Suprapubic skin (tissue), 4 donors: ENCODE measurements around the gene HRH2. TPM values are rescaled to one million over a fixed set of nuclear protein-coding genes. Genes with fewer than 3 reads are reported as not detected.
"Not testable (repeated sequence)": the region's sequence is repeated elsewhere in the genome, so short reads cannot be mapped to it uniquely, and the experiment has no call there.

Experiments used
- DNase-seq, 2 donors: peaks; one replicate each; pipeline ENCODE4 v3.0.0-alpha.2; 2019; ENCODE audit warnings: low spot score in 2 of 2
- H3K27ac ChIP-seq: fragments of 200-600 bp; sonication (generic); one replicate; pipeline ENCODE4 v1.5.1; 2019
- H3K27me3 ChIP-seq: fragments of 200-600 bp; sonication (generic); one replicate; pipeline ENCODE4 v1.5.1; 2019
- H3K36me3 ChIP-seq: fragments of 200-600 bp; sonication (generic); one replicate; pipeline ENCODE4 v1.5.1; 2019
- H3K4me1 ChIP-seq: fragments of 200-600 bp; sonication (generic); one replicate; pipeline ENCODE4 v1.5.1; 2019
- H3K4me3 ChIP-seq: fragments of 200-600 bp; sonication (generic); one replicate; pipeline ENCODE4 v1.5.1; 2019; ENCODE audit warnings: mild to moderate bottlenecking
- H3K9me3 ChIP-seq: fragments of 200-600 bp; sonication (generic); one replicate; pipeline ENCODE4 v1.5.1; 2019
- EP300 ChIP-seq: sonication (generic); formaldehyde crosslinking; IDR thresholded peaks from one replicate; pipeline ENCODE4 v1.6.1; 2017; ENCODE audit warnings: antibody characterized with exemption
- POLR2A ChIP-seq, 2 donors: fragments of 450-650 bp; IDR thresholded peaks; one replicate each; pipeline ENCODE4 v1.6.1; 2017; ENCODE audit warnings: antibody characterized with exemption in 2 of 2, mild to moderate bottlenecking in 2 of 2, moderate library complexity in 2 of 2
- POLR2AphosphoS5 ChIP-seq, 3 donors: sonication (generic); formaldehyde crosslinking; IDR thresholded peaks; one replicate each; pipeline ENCODE4 v1.6.1; 2017; ENCODE audit warnings: antibody characterized with exemption in 3 of 3
- WGBS: methylation state at CpG from one replicate; pipeline ENCODE4 v1.1.5; 2018; 5-methylcytosine and 5-hydroxymethylcytosine counted together
- total RNA-seq, 4 donors: library from RNA; depleted of rRNA; stranded (reverse); fragments of >200 nt; gene quantifications; one replicate each; pipeline ENCODE4 v1.1.0, GENCODE V29; 2016
- TF ChIP-seq, protein P1 (sequence below), 2 donors: fragments of 200-600 bp in 1 of 2; fragments of 450-650 bp in 1 of 2; sonication (generic) in 1 of 2; IDR thresholded peaks; one replicate each; pipeline ENCODE4 v1.5.1; 2016 to 2019; ENCODE audit warnings: antibody characterized with exemption in 2 of 2, mild to moderate bottlenecking in 1 of 2, moderate library complexity in 1 of 2

HRH2 gene
- total RNA-seq, 4 donors from 2014 or later = 0.81 to 1.4 (median 1.0) TPM

- Histone ChIP-seq H3K4me3 (no peak overlapping the region), H3K27me3 (no peaks in the 10 kb centered on the region), H3K27ac (no peak overlapping the region), H3K9me3 (no peaks in the 10 kb centered on the region), H3K4me1 (no peaks in the 10 kb centered on the region), H3K36me3 (no peaks in the 10 kb centered on the region)
- 91% methylated on average over 3 of the region's 3 CpGs for WGBS
- peak in 1 of 2 donors; percentile 7 for DNase-seq
- TF ChIP-seq, protein P1, sequence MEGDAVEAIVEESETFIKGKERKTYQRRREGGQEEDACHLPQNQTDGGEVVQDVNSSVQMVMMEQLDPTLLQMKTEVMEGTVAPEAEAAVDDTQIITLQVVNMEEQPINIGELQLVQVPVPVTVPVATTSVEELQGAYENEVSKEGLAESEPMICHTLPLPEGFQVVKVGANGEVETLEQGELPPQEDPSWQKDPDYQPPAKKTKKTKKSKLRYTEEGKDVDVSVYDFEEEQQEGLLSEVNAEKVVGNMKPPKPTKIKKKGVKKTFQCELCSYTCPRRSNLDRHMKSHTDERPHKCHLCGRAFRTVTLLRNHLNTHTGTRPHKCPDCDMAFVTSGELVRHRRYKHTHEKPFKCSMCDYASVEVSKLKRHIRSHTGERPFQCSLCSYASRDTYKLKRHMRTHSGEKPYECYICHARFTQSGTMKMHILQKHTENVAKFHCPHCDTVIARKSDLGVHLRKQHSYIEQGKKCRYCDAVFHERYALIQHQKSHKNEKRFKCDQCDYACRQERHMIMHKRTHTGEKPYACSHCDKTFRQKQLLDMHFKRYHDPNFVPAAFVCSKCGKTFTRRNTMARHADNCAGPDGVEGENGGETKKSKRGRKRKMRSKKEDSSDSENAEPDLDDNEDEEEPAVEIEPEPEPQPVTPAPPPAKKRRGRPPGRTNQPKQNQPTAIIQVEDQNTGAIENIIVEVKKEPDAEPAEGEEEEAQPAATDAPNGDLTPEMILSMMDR (IDR thresholded peaks at IDR 0.05) = no peak
- TF ChIP-seq POLR2AphosphoS5 (IDR thresholded peaks at IDR 0.05) (no peak), POLR2A (IDR thresholded peaks at IDR 0.05) (no peak), EP300 (no peak)
These were observed 60.0 kb downstream of the HRH2 start for GRCh38 chr5:175717837-175718236.

DNA sequence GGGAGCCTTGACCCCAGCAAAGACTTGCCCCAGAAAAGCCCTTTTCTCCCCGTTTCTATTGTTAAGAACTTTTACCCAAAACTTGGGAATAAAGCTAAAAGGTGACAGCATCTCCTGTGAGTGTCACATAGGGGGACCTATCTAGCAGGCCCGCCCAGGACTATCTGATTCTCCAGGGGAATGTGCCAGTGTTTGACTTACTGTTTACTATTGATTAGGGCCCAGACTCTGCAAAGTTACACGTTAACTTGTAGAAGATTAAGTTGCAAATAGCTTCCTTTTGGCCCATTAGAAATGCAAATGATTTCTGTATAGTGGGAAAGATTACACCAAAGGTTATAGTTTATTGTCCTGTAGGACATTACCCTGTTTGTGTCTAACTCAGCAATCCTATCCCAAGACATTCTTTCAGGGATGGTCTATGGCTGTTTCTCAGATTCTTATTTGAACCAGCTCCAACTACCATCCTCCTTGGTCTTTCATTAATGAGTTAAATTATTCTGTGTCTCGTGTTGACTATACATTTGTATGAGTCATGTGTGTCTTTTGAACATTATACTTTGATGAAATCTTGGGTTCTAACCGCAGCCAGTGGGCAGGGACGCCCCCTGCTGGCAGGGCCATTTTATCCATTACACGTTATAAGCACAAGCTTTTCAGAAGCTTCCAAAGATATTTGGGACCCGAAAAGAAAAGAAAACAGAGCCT, 60.7 kb downstream of the HRH2 start:
- H3K27ac ChIP-seq = no peak overlapping the region
- H3K36me3 ChIP-seq = no peaks in the 10 kb centered on the region
- DNase-seq = peak; percentile 24 to 49
- TF ChIP-seq, protein P1 (IDR thresholded peaks at IDR 0.05) = peak; percentile 39 to 40
- TF ChIP-seq EP300 = no peak
- H3K4me3 ChIP-seq = no peak overlapping the region
- no peaks in the 10 kb centered on the region for H3K4me1 ChIP-seq
- no peaks in the 10 kb centered on the region for H3K9me3 ChIP-seq
- no peaks in the 10 kb centered on the region for H3K27me3 ChIP-seq
- 43% methylated on average over 8 of the region's 8 CpGs for WGBS

GRCh38 chr5:175719109-175719432, 61.2 kb downstream of the HRH2 start:
- peak in 1 of 2 donors; percentile 23 for DNase-seq
- not testable (repeated sequence) for H3K9me3 ChIP-seq, H3K27me3 ChIP-seq, H3K4me3 ChIP-seq, H3K27ac ChIP-seq, H3K36me3 ChIP-seq, H3K4me1 ChIP-seq
- 94% methylated on average over 8 of the region's 8 CpGs for WGBS

DNA sequence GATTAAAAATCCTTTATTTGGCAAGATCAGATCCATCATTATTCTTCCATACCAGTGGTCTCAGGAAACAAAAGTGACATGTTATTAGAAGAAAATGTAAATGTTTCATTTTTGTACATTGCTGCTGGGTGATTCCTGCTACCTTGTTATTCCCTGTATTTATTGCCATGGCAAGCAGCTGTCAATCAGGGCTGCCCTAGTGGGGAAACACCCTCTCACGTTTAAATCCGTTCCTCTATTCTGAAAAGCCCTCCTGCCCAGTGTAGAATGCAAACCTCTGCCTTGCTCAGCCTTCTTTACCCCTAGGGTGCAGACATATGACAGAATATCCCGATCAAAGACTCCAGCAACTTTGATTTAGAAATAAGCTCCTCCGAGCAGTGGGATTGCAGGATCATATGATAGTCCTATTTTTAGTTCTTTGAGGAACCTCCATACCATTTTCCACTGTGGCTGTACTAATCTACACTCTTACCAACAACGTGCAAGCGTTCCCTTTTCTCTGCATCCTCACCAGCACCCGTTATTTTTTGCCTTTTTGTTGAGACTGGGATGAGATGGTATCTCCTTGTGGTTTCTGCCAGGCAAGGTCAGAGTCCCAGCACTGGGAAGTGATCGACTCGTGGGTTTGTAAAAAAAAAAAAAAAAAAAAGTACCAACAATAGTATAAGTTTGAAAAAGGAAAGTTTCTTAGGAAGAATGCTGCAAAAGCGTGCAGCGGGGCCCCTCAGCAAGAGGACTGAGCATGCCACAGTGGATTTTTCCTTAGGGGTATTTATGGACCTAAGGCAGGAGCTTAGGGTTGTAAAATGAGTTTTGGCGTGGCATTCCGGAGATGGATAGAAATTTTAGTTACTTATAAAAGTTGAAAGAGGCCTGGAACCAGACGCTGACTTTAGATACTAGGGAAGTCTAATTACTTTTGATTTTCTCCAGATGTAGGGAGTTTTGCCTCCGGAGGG, 66.7 kb downstream of the HRH2 start:
- H3K4me3 ChIP-seq = no peak overlapping the region
- WGBS = 32% methylated on average over 15 of the region's 15 CpGs
- peaks cover 5% of the 10 kb centered on the region for H3K4me1 ChIP-seq
- no peaks in the 10 kb centered on the region for H3K9me3 ChIP-seq
- no peaks in the 10 kb centered on the region for H3K36me3 ChIP-seq
- TF ChIP-seq, protein P1 (IDR thresholded peaks at IDR 0.05) = no peak
- H3K27ac ChIP-seq = no peak overlapping the region
- peak in 1 of 2 donors; percentile 50 for DNase-seq
- peaks cover 20% of the 10 kb centered on the region for H3K27me3 ChIP-seq

DNA sequence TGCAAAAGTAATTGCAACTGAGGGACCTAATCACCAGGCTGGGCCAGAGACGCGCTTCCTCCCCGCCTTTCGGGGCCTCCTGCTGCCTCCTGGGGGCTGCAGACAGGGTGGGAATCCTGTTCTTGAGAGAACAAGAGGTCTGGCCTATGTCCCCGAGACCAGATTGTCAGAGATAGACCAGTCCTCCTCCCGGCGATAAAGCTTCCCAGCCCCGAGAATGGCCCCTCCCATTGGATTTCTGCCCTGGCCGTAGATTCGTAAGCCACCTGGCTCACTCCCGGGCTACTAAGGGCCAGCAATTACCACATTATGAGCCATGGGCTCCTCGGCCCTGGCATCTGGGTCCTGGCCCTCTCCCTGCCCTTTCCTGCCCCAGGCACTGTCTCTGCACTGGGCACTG, 70.4 kb downstream of the HRH2 start:
- Histone ChIP-seq H3K9me3 (no peaks in the 10 kb centered on the region), H3K4me3 (no peak overlapping the region), H3K27ac (no peak overlapping the region), H3K4me1 (peaks cover 9% of the 10 kb centered on the region), H3K27me3 (peaks cover 38% of the 10 kb centered on the region), H3K36me3 (no peaks in the 10 kb centered on the region)
- TF ChIP-seq POLR2A (IDR thresholded peaks at IDR 0.05) (no peak), EP300 (no peak), POLR2AphosphoS5 (IDR thresholded peaks at IDR 0.05) (no peak)
- TF ChIP-seq, protein P1 (IDR thresholded peaks at IDR 0.05) = no peak
- peak in 1 of 2 donors; percentile 33 for DNase-seq
- 50% methylated on average over 10 of the region's 12 CpGs for WGBS
